Right lobe of liver (tissue), 6 donors: ENCODE results near the gene DEDD2. TPM values are rescaled to one million over a fixed set of nuclear protein-coding genes. Genes with fewer than 3 reads are reported as not detected.

Experiments
- ATAC-seq, 4 donors: fragments of 200-7000 bp; cut with Tn5 transposase; one replicate each; pipeline ENCODE4 v1.9.1; 2020; ENCODE audit warnings: mild to moderate bottlenecking in 4 of 4, moderate library complexity in 4 of 4
- DNase-seq, 3 donors: peaks; one replicate each; pipeline ENCODE4 v3.0.0-alpha.2; 2020
- H3K27ac ChIP-seq, 3 donors: fragments of 200-600 bp; one replicate each; pipeline ENCODE4 v1.8.0; 2022
- H3K27me3 ChIP-seq, 2 donors: fragments of 200-600 bp; one replicate each; pipeline ENCODE4 v1.8.0; 2022
- H3K36me3 ChIP-seq, 4 donors: fragments of 200-600 bp; sonication (generic) in 1 of 4; one replicate each; pipeline versions ENCODE4 v1.5.1 to v1.8.0; 2017 to 2022; ENCODE audit warnings: control low read depth in 1 of 4
- H3K4me1 ChIP-seq, 4 donors: fragments of 200-600 bp; sonication (generic) in 1 of 4; one replicate each; pipeline versions ENCODE4 v1.5.1 to v1.8.0; 2017 to 2022; ENCODE audit warnings: control low read depth in 1 of 4
- H3K4me3 ChIP-seq, 3 donors: fragments of 200-600 bp; one replicate each; pipeline ENCODE4 v1.8.0; 2022
- H3K9me3 ChIP-seq, 4 donors: fragments of 200-600 bp; sonication (generic) in 1 of 4; one replicate each; pipeline versions ENCODE4 v1.5.1 to v1.8.0; 2017 to 2022; ENCODE audit warnings: control low read depth in 1 of 4
- CTCF ChIP-seq, 4 donors: fragments of 200-600 bp in 3 of 4; fragments of 450-650 bp in 1 of 4; IDR thresholded peaks; one replicate each; pipeline versions ENCODE4 v1.5.1 to v1.8.0; 2016 to 2022; ENCODE audit warnings: antibody characterized with exemption in 4 of 4, mild to moderate bottlenecking in 2 of 4
- POLR2A ChIP-seq: fragments of 450-650 bp; IDR thresholded peaks from one replicate; pipeline ENCODE4 v1.6.1; 2017; ENCODE audit warnings: antibody characterized with exemption, mild to moderate bottlenecking
- WGBS: methylation state at CpG from one replicate; pipeline ENCODE4 v1.1.6; 2018; ENCODE audit warnings: low coverage, low lambda C conversion rate; ENCODE audit not compliant: insufficient coverage; ENCODE audit errors: missing lambda C conversion rate; 5-methylcytosine and 5-hydroxymethylcytosine counted together
- intact Hi-C, 2 donors: fragments of 100-400 bp; cut with DNase I; formaldehyde crosslinking; loops; one replicate each; pipeline versions ENCODE4 v1.11.2 to v1.14.1; 2022
- total RNA-seq, 6 experiments: library from RNA; depleted of rRNA in 2 of 6; stranded (reverse); fragments of >200 nt in 2 of 6; fragmentation: NEBNext Ultra II Directional in 3 of 6; extraction: Animal tissue kit (Norgen Biotek cat#: 25700) in 3 of 6; gene quantifications; one replicate each; pipeline versions ENCODE4 v1.1.0 to v1.2.4, GENCODE V29; 2016 to 2023
- donor health status: DM: no; HTN: yes; CAD: no.
- donor health status: DM: no; HTN: no; CAD: no.
- donor health status: DM: no; HTN: no; CAD: no.
- donor health status: DM: no; HTN: yes; CAD: no.
- donor health status: DM: no; HTN: yes; CAD: no.

The DEDD2 gene
- total RNA-seq, 6 experiments from 2014 or later, result 8.1 to 18.0 (median 15.0) TPM

GRCh38 chr19:42154471-42155323 lies 62.8 kb downstream of the DEDD2 start:
- no peak overlapping the region for H3K27ac ChIP-seq
- H3K27me3 ChIP-seq, result peaks cover 0 to 5% of the 10 kb centered on the region in 2 donors
- H3K9me3 ChIP-seq, result no peaks in the 10 kb centered on the region
- H3K4me1 ChIP-seq, result peaks cover 0 to 14% (median 7%) of the 10 kb centered on the region in 4 donors
- DNase-seq, result no peak
- H3K36me3 ChIP-seq, result no peaks in the 10 kb centered on the region
- ATAC-seq, result no peak
- no peak for TF ChIP-seq POLR2A
- TF ChIP-seq CTCF (IDR thresholded peaks at IDR 0.05), result no peak
- intact Hi-C loops, result no loop called here
- no peak overlapping the region for H3K4me3 ChIP-seq
- 49% methylated on average over 13 of the region's 15 CpGs for WGBS

- intact Hi-C loops, result no loop called here
- WGBS, result 38% methylated on average over 9 of the region's 20 CpGs
- no peak overlapping the region for H3K27ac ChIP-seq
- TF ChIP-seq POLR2A (no peak), CTCF (IDR thresholded peaks at IDR 0.05) (no peak)
- H3K27me3 ChIP-seq, result peaks cover 0 to 5% of the 10 kb centered on the region in 2 donors
- no peak overlapping the region for H3K4me3 ChIP-seq
- H3K9me3 ChIP-seq, result no peaks in the 10 kb centered on the region
- no peak for ATAC-seq
- H3K4me1 ChIP-seq, result peaks cover 0 to 8% (median 3%) of the 10 kb centered on the region in 4 donors
- DNase-seq, result no peak
- no peaks in the 10 kb centered on the region for H3K36me3 ChIP-seq
Measured at GRCh38 chr19:42153672-42154433, 63.6 kb downstream of the DEDD2 start.

GRCh38 chr19:42152910-42153671 lies 64.4 kb downstream of the DEDD2 start:
- Histone ChIP-seq H3K27ac (no peak overlapping the region), H3K9me3 (no peaks in the 10 kb centered on the region), H3K27me3 (peaks cover 0 to 5% of the 10 kb centered on the region in 2 donors), H3K4me3 (no peak overlapping the region), H3K4me1 (peaks cover 0 to 3% (median 0%) of the 10 kb centered on the region in 4 donors), H3K36me3 (no peaks in the 10 kb centered on the region)
- ATAC-seq, result no peak
- intact Hi-C loops, result no loop called here
- DNase-seq, result no peak
- no peak for TF ChIP-seq CTCF (IDR thresholded peaks at IDR 0.05)
- TF ChIP-seq POLR2A, result no peak
- 47% methylated on average over 2 of the region's 25 CpGs for WGBS
